ENCODE data around the gene SGCG.

- no peak for TF ChIP-seq YY1 (IDR thresholded peaks at IDR 0.05; ENCODE audit: insufficient read depth, insufficient read length)
- TF ChIP-seq ZNF274 (IDR thresholded peaks at IDR 0.05; ENCODE audit: low read depth, low read length) = no peak
- no peak for TF ChIP-seq SUZ12 (IDR thresholded peaks at IDR 0.05; ENCODE audit: extremely low read depth, insufficient read depth, insufficient read length)
These were observed 176.6 kb downstream of the SGCG start for GRCh38 chr13:23357349-23357748.

Measured in NT2/D1 (cell line).